ENCODE results near the gene CDH13.

DNA sequence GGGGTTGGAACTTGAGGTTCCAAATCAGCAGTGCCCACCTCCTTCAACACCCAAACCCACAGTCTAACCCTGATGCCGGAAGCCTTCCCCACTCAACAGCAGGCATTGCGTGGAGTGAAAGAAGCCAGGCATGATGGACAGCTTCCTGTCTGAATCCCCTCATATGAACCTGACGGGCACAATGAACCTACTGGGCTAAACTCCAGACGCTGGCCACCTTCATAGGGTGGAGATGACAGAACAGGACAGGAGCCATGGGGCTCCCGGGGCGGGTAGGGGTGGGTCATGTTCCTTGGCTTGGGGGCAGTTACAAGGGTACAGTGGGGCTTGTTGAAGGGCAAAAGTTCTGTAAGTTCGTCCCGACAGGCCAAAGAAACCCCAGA, 1180.5 kb downstream of the CDH13 start:
- TF ChIP-seq RAD21 (conservative IDR thresholded peaks at IDR 0.05) (no peak), EP300 (conservative IDR thresholded peaks at IDR 0.05; ENCODE audit: poor library complexity, severe bottlenecking) (no peak), EZH2 (IDR thresholded peaks at IDR 0.05; ENCODE audit: borderline replicate concordance, insufficient read depth, low read length, poor library complexity, severe bottlenecking) (no peak)
- TF ChIP-seq, protein P1, sequence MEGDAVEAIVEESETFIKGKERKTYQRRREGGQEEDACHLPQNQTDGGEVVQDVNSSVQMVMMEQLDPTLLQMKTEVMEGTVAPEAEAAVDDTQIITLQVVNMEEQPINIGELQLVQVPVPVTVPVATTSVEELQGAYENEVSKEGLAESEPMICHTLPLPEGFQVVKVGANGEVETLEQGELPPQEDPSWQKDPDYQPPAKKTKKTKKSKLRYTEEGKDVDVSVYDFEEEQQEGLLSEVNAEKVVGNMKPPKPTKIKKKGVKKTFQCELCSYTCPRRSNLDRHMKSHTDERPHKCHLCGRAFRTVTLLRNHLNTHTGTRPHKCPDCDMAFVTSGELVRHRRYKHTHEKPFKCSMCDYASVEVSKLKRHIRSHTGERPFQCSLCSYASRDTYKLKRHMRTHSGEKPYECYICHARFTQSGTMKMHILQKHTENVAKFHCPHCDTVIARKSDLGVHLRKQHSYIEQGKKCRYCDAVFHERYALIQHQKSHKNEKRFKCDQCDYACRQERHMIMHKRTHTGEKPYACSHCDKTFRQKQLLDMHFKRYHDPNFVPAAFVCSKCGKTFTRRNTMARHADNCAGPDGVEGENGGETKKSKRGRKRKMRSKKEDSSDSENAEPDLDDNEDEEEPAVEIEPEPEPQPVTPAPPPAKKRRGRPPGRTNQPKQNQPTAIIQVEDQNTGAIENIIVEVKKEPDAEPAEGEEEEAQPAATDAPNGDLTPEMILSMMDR (IDR thresholded peaks at IDR 0.05; ENCODE audit: poor library complexity, severe bottlenecking), result no peak

All from neural cell (in vitro differentiated cells).